DOHH2 (cell line): Measurements from ENCODE around the gene NKIRAS1.
"Not testable (repeated sequence)": the region's sequence is repeated elsewhere in the genome, so short reads cannot be mapped to it uniquely, and the experiment has no call there.

Experiments
- H3F3A ChIP-seq: fragments of 200-600 bp; sonication (generic), shearing (Covaris generic); 2 replicates; pipeline ENCODE4 v1.6.0; 2016; ENCODE audit warnings: antibody characterized with exemption, mild to moderate bottlenecking; ENCODE audit not compliant: control insufficient read depth, insufficient read depth
- H3K27ac ChIP-seq: fragments of 200-600 bp; sonication (generic); 2 replicates; pipeline ENCODE4 v1.5.1; 2014; ENCODE audit warnings: low read depth, mild to moderate bottlenecking, low read length, moderate library complexity
- H3K27me3 ChIP-seq: fragments of 200-600 bp; sonication (generic); 2 replicates; pipeline ENCODE4 v1.6.1; 2014; ENCODE audit warnings: mild to moderate bottlenecking, low read length, mixed read lengths; ENCODE audit not compliant: control insufficient read depth
- H3K36me3 ChIP-seq: fragments of 200-600 bp; sonication (generic); 2 replicates; pipeline ENCODE4 v1.6.1; 2014; ENCODE audit warnings: mild to moderate bottlenecking, low read length, moderate library complexity, mixed read lengths; ENCODE audit not compliant: control insufficient read depth
- H3K4me1 ChIP-seq: fragments of 200-600 bp; sonication (generic); 2 replicates; pipeline ENCODE4 v1.6.1; 2014; ENCODE audit warnings: mild to moderate bottlenecking, low read length, mixed read lengths; ENCODE audit not compliant: control insufficient read depth
- H3K4me2 ChIP-seq: fragments of 200-600 bp; sonication (generic); 2 replicates; pipeline ENCODE4 v1.6.0; 2014; ENCODE audit warnings: mild to moderate bottlenecking, low read length, moderate library complexity
- H3K4me3 ChIP-seq: fragments of 200-600 bp; sonication (generic); 2 replicates; pipeline ENCODE4 v1.5.1; 2014; ENCODE audit warnings: mild to moderate bottlenecking, low read length, mixed read lengths
- H3K79me2 ChIP-seq: fragments of 200-600 bp; sonication (generic); 2 replicates; pipeline ENCODE4 v1.6.1; 2014; ENCODE audit warnings: mild to moderate bottlenecking, low read length, mixed read lengths; ENCODE audit not compliant: control insufficient read depth
- H3K9me2 ChIP-seq: fragments of 200-600 bp; sonication (generic); replicated peaks from 2 replicates; pipeline ENCODE4 v1.6.1; 2014; ENCODE audit warnings: mild to moderate bottlenecking, low read length, mixed read lengths; ENCODE audit not compliant: control insufficient read depth
- H3K9me3 ChIP-seq: fragments of 200-600 bp; sonication (generic); 2 replicates; pipeline ENCODE4 v1.6.1; 2014; ENCODE audit warnings: antibody characterized with exemption, low read length, mixed read lengths; ENCODE audit not compliant: control insufficient read depth, insufficient read depth
- H4K20me1 ChIP-seq: fragments of 200-600 bp; sonication (generic); 2 replicates; pipeline ENCODE4 v1.6.0; 2014; ENCODE audit warnings: low read depth, mild to moderate bottlenecking, antibody characterized with exemption, low read length, moderate library complexity; ENCODE audit not compliant: control insufficient read depth, insufficient read depth
- CTCF ChIP-seq: fragments of 200-600 bp; sonication (generic); IDR thresholded peaks from one replicate; pipeline ENCODE4 v1.5.1; 2014; ENCODE audit warnings: antibody characterized with exemption, mild to moderate bottlenecking, low read depth, low read length; ENCODE audit not compliant: poor library complexity, severe bottlenecking
- EZH2phosphoT487 ChIP-seq: fragments of 200-600 bp; sonication (generic); IDR thresholded peaks from 2 replicates; pipeline ENCODE4 v1.6.1; 2017; ENCODE audit warnings: borderline replicate concordance, mild to moderate bottlenecking, antibody characterized with exemption, low read length, moderate library complexity, mixed read lengths

Gene NKIRAS1

GRCh38 chr3:23884481-23884880, 32.3 kb downstream of the NKIRAS1 start:
- peaks cover 10% of the 10 kb centered on the region for H3K36me3 ChIP-seq
- H3K79me2 ChIP-seq, result no peaks in the 10 kb centered on the region
- H3K27me3 ChIP-seq, result no peaks in the 10 kb centered on the region
- TF ChIP-seq CTCF, result no peak
- TF ChIP-seq EZH2phosphoT487, result no peak
- no peaks in the 10 kb centered on the region for H3K9me2 ChIP-seq
- peaks cover 6% of the 10 kb centered on the region; the same call in 1 of the 2 replicates for H4K20me1 ChIP-seq
- H3K4me2 ChIP-seq, result no peak overlapping the region
- no peak overlapping the region for H3K27ac ChIP-seq
- H3F3A ChIP-seq, result no peaks in the 10 kb centered on the region
- H3K9me3 ChIP-seq, result no peaks in the 10 kb centered on the region
- H3K4me1 ChIP-seq, result no peaks in the 10 kb centered on the region
- H3K4me3 ChIP-seq, result no peak overlapping the region

GRCh38 chr3:23882487-23882918, 34.3 kb downstream of the NKIRAS1 start:
- no peaks in the 10 kb centered on the region for H3K9me2 ChIP-seq
- H3K4me3 ChIP-seq, result no peak overlapping the region
- H3K27me3 ChIP-seq, result no peaks in the 10 kb centered on the region
- peaks cover 8% of the 10 kb centered on the region for H3K79me2 ChIP-seq
- H3F3A ChIP-seq, result no peaks in the 10 kb centered on the region
- no peaks in the 10 kb centered on the region for H3K4me1 ChIP-seq
- no peak overlapping the region for H3K4me2 ChIP-seq
- no peak overlapping the region for H3K27ac ChIP-seq
- no peaks in the 10 kb centered on the region for H3K36me3 ChIP-seq
- H4K20me1 ChIP-seq, result 0 out of 2 replicates have a peak, but pooled peaks cover 4% of the 10 kb centered on the region
- TF ChIP-seq CTCF, result no peak
- TF ChIP-seq EZH2phosphoT487, result no peak
- H3K9me3 ChIP-seq, result no peaks in the 10 kb centered on the region

DNA sequence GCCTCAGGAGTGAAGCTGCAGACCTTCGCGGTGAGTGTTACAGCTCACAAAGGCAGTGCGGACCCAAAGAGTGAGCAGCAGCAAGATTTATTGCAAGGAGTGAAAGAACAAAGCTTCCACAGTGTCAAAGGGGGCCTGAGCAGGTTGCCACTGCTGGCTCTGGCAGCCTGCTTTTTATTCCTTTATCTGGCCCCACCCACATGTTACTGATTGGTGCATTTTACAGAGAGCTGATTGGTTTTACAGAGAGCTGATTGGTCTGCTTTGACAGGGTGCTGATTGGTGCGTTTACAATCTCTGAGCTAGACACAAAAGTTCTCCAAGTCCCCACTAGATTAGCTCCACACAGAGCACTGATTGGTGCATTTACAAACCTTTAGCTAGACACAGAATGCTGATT, 34.8 kb downstream of the NKIRAS1 start:
- H3K4me2 ChIP-seq, H3K27ac ChIP-seq, H3K4me3 ChIP-seq, H3K9me2 ChIP-seq, H3K27me3 ChIP-seq, H3K4me1 ChIP-seq, H3K9me3 ChIP-seq, H3K36me3 ChIP-seq, H3F3A ChIP-seq, H4K20me1 ChIP-seq: not testable (repeated sequence)
- H3K79me2 ChIP-seq, result peaks cover 12% of the 10 kb centered on the region

DNA sequence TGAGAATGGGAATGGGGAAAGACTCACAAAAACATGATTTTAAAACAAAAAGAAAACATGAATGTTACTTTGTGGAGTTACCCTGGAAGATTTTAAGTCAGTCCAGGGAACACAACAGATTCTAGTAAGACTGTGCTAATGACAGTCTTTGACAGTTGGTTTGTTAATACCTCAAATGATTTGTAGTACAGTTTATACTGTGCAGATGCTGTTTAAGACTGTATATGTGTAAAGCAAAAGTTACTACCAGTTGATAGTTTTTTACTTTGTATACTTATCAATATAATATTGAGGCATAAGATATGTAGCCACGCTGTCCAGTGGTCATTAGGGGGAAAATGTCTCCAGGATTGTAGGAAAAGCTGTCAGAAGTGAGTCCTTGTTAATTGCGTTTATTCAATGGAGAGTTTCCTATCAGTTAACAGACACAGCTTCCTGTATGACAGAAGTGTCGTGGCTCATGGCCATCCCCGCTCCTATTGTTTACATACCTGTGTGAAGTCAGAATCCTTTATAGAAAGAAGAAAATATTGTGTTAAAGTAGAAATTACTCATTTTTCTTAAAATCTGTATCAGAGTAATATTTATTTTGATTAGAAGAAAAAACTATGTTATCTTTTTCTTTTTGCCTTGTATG, 36.0 kb downstream of the NKIRAS1 start:
- H3K79me2 ChIP-seq, result peaks cover 15% of the 10 kb centered on the region
- H3K36me3 ChIP-seq, result no peaks in the 10 kb centered on the region
- no peaks in the 10 kb centered on the region for H3F3A ChIP-seq
- H3K9me3 ChIP-seq, result no peaks in the 10 kb centered on the region
- H3K4me1 ChIP-seq, result peaks cover 4% of the 10 kb centered on the region
- TF ChIP-seq EZH2phosphoT487 (no peak), CTCF (no peak)
- no peak overlapping the region for H3K4me2 ChIP-seq
- no peak overlapping the region for H3K27ac ChIP-seq
- no peak overlapping the region for H3K4me3 ChIP-seq
- H3K9me2 ChIP-seq, result no peaks in the 10 kb centered on the region
- H3K27me3 ChIP-seq, result no peaks in the 10 kb centered on the region
- peaks cover 4% of the 10 kb centered on the region; the same call in 1 of the 2 replicates for H4K20me1 ChIP-seq
